NK-92 treated with Interleukin-12 subunit alpha and Interleukin-12 subunit beta, amount 100 ng/mL, for 24 hours (cell line): Measurements from ENCODE around the gene AFG1L.
"Not testable (repeated sequence)": the region's sequence is repeated elsewhere in the genome, so short reads cannot be mapped to it uniquely, and the experiment has no call there.

Experiments
- DNase-seq: peaks from one replicate; lab custom pipeline; 2025; lab: John Stamatoyannopoulos, UW

Gene AFG1L

GRCh38 chr6:108291091-108291490 lies 3.8 kb upstream of the AFG1L start:
- no peak for DNase-seq

DNA sequence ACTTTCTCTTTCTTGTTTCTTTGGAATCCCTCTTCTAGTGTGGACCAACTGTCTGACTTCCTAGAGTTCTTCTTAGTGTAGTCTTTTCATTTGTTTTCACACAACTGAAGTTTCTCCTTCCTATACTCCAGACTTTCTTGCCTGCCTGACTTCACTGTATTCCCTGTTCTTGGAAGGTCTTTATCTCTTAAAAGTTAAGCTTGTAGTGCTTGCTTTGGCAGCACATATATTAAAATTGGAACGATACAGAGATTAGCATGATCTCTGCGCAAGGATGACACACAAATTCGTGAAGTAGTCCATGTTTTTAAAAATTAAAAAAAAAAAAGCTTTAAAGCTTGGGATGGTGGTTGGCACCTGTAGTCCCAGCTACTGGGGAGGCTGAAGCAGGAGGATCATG lies 2.3 kb upstream of the AFG1L start:
- DNase-seq: not testable (repeated sequence)

DNA sequence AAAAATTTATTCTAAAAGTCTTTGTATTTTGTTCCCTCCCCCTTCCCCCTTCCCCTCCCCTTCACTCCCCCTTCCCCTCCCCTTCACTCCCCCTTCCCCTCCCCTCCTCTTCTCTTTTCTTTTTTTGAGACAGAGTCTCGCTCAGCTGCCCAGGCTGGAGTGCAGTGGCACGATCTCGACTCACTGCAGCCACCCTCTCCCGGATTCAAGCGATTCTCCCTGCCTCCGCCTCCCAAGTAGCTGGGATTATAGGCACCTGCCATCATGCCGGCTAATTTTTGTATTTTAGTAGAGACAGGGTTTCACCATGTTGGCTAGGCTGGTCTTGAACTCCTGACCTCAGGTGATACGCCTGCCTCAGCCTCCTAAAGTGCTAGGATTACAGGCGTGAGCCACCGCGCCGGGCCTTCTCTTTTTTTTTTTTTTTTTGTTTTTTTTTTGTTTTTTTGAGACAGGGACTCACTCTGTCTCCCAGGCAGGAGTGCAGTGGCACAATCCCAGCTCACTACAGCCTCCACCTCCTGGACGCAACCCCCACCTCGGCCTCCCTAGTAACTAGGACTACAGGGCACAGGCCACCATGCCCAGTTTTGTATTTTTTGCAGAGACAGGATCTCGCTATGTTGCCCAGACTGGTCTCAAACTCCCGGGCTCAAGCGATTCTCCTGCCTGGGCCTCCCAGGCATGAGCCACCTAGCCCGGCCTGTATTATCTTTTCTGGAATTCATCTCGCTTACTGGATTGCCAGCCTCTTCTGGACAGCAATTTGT lies 1.1 kb upstream of the AFG1L start:
- no peak for DNase-seq

DNA sequence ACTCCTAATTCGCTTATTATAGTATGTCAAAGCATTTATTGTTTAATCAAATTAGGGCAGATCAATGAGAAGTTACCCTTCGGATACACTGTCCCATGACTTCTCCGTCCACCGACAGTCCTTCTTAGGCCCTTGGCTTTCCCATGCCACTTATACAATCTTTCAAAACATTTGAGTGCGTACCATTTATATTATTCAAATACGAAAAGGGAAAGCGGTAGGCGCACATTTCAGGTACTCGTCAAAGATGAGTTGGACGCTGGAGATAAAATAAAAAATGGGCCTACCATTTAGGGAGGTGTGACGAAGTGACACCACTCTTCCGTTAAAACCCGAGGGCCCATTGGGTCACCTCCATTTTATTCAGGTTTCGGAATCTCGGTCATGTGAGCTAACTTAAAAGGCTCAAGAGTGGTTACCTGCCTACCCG lies 542 bp upstream of the AFG1L start:
- no peak for DNase-seq

DNA sequence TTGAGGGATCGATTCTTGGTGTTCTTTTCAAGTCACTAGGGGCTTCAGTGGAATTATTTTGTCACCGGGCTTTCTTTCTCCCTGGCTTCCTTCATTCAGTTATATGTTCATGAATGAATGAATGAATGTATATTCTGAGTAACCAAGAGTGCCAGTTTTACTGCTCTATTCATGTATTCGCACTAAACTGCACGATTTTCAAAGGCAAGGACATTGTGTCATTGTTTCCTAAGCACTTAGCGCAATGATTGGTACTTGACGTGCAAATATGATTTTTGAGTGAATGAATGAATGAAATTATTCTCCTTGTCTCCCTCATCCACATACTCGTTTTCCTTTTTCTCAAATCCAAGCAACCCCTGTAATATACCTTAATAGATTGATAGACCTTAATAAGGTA lies 822 bp downstream of the AFG1L start:
- DNase-seq: no peak

DNA sequence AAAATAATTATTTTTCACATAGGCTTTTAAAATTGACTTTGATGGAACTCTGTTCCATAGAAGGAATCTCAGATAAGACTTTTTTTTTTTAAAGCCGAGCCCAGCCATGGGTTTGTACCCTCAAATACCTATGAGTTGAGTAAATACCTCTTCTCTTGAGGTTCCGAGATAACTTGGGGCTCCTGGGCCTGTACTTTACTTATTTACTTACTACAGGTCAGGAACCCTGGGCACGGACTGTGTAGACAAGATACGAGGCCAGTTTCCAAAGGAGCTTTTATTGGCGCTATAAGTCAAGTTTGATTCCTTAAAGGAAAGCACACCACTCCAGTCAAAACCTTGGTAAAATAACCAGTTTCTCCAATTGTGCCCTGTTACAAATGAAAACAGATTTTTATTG lies 7.5 kb downstream of the AFG1L start:
- DNase-seq: no peak

- no peak for DNase-seq
Observed at GRCh38 chr6:108304646-108305045, 9.8 kb downstream of the AFG1L start.

- not testable (repeated sequence) for DNase-seq
Observed at GRCh38 chr6:108308641-108309040, 13.8 kb downstream of the AFG1L start.

DNA sequence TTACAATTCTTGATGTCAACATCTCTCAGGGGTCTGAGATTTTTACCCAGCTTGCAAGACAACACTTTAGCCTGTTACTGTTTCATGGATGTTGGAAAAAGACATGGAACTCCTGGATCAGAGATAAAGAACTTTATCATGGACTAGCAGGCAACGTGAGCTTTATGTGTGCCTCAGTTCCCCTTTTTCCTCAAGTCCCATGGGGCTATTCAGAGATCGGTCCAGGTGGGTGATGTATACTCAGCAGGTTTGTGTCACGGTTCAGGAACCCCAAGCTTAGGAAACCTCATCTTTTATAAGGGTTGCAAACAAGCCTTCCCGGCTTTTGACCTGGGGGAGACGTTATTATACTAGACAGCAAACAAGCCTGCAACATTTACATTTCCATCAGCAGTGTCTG lies 15.0 kb downstream of the AFG1L start:
- DNase-seq: no peak

- no peak for DNase-seq
Observed at GRCh38 chr6:108312605-108313004, 17.8 kb downstream of the AFG1L start.

DNA sequence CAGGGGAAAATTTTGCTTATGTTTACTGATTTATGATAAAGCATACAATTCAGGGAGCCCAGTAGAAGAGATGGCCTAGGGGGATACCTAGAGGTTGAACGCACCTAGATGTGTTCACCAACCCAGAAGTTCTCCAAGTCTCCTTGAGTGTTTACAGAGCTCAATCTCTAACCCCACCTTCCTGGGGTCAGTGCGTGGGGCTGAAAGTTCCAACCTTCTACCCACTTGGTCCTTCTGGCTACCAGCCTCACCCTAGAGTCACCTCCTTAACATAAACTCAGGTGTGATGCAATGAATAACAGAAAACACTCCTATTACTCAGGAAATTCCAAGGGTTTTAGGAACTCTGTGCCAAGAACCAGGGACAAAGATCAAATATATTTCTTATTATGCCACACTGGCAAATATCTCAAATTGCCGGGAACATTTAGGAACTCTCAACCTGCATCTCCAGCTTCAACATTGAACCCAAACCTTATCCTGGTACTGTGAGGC lies 26.4 kb downstream of the AFG1L start:
- DNase-seq: no peak

- DNase-seq: no peak
Observed at GRCh38 chr6:108322728-108323127, 27.9 kb downstream of the AFG1L start.

DNA sequence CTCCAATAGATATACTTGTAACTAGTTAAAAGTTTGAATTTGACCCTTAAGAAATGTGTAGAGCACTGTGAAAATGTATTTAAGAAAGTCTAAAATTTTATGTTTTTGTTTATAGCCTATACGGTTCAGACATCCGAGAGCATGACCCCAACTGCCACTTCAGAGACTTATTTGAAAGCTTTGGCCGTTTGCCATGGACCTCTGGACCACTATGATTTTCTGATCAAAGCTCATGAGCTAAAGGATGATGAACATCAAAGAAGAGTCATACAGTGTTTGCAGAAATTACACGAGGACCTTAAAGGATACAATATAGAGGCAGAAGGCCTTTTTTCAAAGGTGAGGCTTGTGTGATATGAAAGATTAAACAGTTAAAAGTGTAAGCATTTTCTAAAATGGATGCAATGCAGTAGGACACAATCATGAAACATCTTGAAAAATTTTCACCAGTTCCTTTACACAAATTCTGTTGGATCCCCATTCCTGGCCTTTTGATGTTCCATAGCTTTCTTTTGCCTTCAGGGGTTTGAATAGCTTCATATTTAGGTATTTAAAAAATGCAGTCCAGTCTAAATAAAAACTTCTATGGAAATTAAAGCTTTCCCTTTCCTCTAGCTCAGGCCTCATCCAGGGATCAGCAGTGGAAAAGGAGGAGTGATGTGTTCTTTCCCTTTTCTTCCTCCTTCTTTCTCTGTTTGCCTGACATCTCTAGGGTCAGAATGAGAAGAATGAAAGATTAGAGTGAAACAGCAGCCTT lies 29.0 kb downstream of the AFG1L start:
- DNase-seq: no peak

- DNase-seq: not testable (repeated sequence)
Observed at GRCh38 chr6:108330221-108330785, 35.4 kb downstream of the AFG1L start.

GRCh38 chr6:108330806-108331205 lies 36.0 kb downstream of the AFG1L start:
- no peak for DNase-seq

- no peak for DNase-seq
Observed at GRCh38 chr6:108331982-108332381, 37.1 kb downstream of the AFG1L start.

DNA sequence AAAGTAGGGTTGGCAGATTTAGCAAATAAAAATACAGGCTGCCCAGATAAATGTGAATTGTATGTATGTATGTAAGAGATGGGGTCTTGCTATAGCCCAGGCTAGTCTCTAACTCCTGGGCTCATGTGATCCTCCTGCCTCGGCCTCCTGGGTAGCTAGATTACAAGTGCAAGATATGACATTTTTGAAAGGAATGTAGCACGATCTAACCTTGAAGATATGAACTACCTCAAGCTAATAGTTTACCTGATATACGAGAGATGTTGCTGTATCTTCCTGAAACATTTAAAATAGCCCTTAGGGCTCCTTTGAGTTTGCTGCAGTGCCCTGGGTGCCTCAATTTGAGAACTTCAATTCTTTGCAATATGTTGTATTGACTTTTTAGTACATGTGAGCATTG lies 42.1 kb downstream of the AFG1L start:
- DNase-seq: no peak

- DNase-seq: no peak
Observed at GRCh38 chr6:108337721-108338120, 42.9 kb downstream of the AFG1L start.

DNA sequence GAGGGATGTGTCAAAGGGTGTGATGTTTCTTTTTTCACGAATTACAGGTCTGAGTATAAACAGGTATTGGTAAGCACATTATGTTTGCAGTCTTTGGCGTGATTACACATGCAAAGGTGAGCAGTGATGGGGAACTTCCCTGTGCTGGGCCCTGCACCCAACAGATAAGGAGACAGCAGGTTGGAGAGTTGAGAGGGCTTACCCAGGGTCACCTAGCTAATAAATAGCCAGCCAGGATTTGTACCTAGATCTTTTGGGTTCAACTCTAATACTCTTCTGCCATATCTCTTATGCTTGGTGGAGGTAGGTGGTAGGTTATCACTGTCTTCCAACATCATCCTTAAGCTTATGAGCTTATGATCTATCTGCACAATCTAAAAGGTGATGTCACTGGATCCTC lies 46.5 kb downstream of the AFG1L start:
- no peak for DNase-seq

GRCh38 chr6:108343894-108344293 lies 49.0 kb downstream of the AFG1L start:
- no peak for DNase-seq

DNA sequence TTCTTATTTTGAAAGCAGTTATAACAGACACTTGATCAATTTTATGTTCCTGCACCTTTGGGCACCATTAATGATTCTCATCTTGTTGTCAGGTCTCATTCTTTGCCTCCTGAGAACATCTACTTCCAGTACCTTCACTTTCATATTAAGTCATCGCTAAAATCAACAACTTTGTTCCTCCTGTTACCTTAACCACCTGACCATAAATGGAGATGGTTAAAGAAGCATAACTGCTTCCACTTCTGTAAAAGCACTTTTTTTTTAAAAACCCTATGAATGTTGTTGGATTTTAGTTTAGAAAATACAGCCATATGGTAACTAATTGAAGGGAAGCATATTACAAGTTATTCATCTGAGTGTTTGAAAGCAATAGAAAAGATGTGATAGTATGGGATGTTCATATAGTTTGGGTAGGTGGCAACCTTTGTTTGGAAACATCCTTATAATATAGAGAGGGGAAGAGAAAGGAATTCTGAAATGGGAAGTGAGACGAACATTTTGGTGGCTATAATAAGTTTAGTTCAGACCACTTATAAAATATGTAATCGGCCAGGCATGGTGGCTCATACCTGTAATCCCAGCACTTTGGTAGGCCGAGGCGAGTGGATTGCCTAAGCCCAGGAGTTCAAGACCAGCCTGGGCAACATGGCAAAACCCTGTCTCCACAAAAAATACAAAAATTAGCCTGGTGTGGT lies 53.9 kb downstream of the AFG1L start:
- DNase-seq: no peak

- DNase-seq: no peak
Observed at GRCh38 chr6:108350528-108350927, 55.7 kb downstream of the AFG1L start.
